K562 (cell line): ENCODE results near the gene PTPRM. TPM values are rescaled to one million over a fixed set of nuclear protein-coding genes. Genes with fewer than 3 reads are reported as not detected.

ENCODE experiments used
- MGA ChIP-seq: fragments of 450-650 bp; IDR thresholded peaks from 2 replicates; pipeline ENCODE4 v1.6.1; 2016; ENCODE audit warnings: mild to moderate bottlenecking, moderate library complexity
- polyA plus RNA-seq, 8 experiments: library from polyadenylated mRNA; depleted of rRNA in 4 of 8; stranded (reverse) in 5 of 8; unstranded in 3 of 8; fragments of >200 nt; fragmentation: Nextera tagmentation in 2 of 8; fragmentation: Illumina TruSeq in 1 of 8; extraction: Ambion mirVana in 2 of 8; extraction: Trizol in 1 of 8; gene quantifications; 2 replicates each; pipeline versions ENCODE4 v1.2.1 to v1.2.3, GENCODE V29; 2011 to 2014; ENCODE audit warnings: inconsistent platforms in 1 of 8, missing spikeins in 1 of 8
- total RNA-seq, 7 experiments: library from RNA; depleted of rRNA in 6 of 7; stranded (reverse); fragments of >200 nt in 6 of 7; fragmentation: Illumina TruSeq in 2 of 7; extraction: Trizol in 2 of 7; gene quantifications; 2 replicates each; pipeline versions ENCODE4 v1.2.1 to v1.2.3, GENCODE V29; 2011 to 2021; ENCODE audit warnings: low replicate concordance in 1 of 7

PTPRM gene
- total and polyA plus RNA-seq, 9 of the 15 experiments (the other 6 are each of a cell fraction or from before 2014, with no cell fraction given) = 0.03 to 0.16 (median 0.08) TPM; not detected in 3

DNA sequence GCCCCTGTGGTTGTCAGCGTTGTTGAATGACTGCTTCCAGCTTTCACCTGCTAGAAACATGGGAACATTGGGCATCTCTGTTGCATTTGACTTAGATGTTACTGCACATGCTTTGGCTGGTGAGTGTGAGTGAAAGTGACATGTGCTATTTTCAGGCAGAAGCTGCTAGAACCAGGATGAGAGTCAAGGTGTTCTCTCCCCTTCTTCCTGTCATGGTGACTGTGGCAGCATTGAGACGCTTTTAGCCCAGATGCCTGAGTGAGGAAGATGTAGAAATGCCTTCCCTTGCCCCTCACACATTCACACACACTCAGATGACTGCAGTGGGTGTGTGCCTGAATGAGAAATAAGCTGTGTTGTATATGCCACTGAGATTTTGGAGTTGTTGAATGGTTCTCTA lies 220.2 kb downstream of the PTPRM start (continued):
- TF ChIP-seq MGA = no peak
- TF ChIP-seq, all 486 proteins: peak for 0
